ENCODE data around the gene MAP3K13. TPM values are rescaled to one million over a fixed set of nuclear protein-coding genes. Genes with fewer than 3 reads are reported as not detected.

MAP3K13 gene
- total RNA-seq, 1 experiment from 2014 or later = 18.4 TPM

DNA sequence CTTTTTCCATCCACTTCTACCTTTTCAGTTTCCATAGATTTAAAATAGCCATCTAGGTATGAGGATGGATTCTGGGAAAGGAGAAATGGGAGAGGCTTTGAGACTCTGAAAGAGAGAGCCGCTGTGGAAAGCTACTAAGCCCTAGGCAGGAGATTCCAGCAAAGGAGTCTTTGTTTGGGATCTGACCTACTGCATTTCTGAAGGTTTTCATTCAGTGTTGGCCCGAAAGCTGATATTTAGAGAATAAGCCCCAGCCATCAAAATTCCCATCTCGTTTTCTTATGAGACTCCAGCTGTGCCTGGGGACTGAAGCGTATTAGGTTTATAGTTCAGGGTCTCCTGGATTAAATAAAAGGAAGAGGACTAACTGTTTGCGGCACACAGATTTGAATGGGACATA is 170.0 kb downstream of the MAP3K13 start:
- no peak for DNase-seq (ENCODE audit: low read depth in 1 of 2, low spot score in 2 of 2)
- no peaks in the 10 kb centered on the region for H3K27me3 ChIP-seq (replicated peaks)
- H3K27ac ChIP-seq = no peak overlapping the region
- no peak overlapping the region for H3K4me3 ChIP-seq
- peaks cover 9% of the 10 kb centered on the region for H3K4me1 ChIP-seq (replicated peaks)
- no peaks in the 10 kb centered on the region for H3K36me3 ChIP-seq
- H3K9me3 ChIP-seq (replicated peaks) = no peaks in the 10 kb centered on the region

DNA sequence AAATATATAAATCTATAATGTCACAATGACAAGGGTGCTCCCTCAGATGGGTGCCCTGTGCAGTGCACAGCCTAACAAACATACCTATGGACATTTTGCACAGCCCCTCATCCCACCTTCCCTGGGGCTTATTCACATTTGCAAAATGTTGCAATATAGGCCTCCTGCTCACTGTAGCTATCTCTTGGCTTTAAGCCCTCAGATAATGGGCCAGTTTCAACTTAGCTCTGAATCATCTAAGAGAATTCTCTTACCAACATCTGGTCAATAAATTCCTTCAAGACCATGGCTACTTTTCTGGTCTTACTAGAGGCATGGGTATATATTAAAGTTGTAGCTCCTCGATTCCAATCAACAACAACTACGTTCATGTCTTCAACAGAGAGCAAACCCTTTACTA is 171.6 kb downstream of the MAP3K13 start:
- H3K27me3 ChIP-seq (replicated peaks) = no peaks in the 10 kb centered on the region
- no peaks in the 10 kb centered on the region for H3K36me3 ChIP-seq
- no peak overlapping the region for H3K4me3 ChIP-seq
- H3K9me3 ChIP-seq (replicated peaks) = no peaks in the 10 kb centered on the region
- H3K4me1 ChIP-seq (replicated peaks) = peaks cover 9% of the 10 kb centered on the region
- no peak overlapping the region for H3K27ac ChIP-seq
- no peak for DNase-seq (ENCODE audit: low read depth in 1 of 2, low spot score in 2 of 2)

DNA sequence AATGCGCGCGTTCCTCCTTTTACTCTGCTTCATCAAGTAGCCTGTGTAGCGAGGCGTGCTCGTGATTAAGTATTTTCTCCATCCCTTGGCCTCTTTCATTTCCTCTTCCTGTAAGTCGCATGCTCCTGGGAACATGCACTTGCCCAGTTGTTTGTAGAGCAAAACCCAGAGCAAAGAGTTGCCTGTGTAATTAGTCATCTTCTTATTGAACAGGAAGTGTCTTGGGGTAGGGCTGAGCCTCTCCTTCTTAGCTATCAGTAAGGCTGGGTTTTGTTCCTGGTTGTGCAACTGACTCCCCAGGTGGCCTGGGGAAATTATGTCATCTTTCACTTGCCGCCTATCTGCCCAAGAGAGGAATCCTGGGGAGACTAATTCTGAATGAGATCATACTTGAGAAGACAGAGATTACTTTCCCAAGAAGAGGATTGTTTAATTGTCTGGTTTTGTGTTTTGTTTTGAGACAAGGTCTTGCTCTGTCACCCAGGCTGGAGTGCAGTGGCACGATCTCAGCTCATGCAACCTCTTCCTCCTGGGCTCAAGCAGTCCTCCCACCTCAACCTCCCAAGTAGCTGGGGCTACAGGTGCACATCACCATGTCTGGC is 174.5 kb downstream of the MAP3K13 start:
- DNase-seq (ENCODE audit: low read depth in 1 of 2, low spot score in 2 of 2) = peak; percentile 50 to 54
- Histone ChIP-seq H3K9me3 (replicated peaks) (no peaks in the 10 kb centered on the region), H3K4me1 (replicated peaks) (peaks cover 9% of the 10 kb centered on the region), H3K27ac (no peak overlapping the region), H3K4me3 (no peak overlapping the region), H3K27me3 (replicated peaks) (no peaks in the 10 kb centered on the region), H3K36me3 (no peaks in the 10 kb centered on the region)

Other genes starting within 250 kb of the MAP3K13 start
- gene C3orf70, start 210.1 kb upstream of the MAP3K13 start, total RNA-seq (2014; rRNA removed; shearing (Covaris generic)) = 0.08 TPM in 1 of 2 replicates, not detected in the other
- gene EHHADH, start 109.1 kb upstream of the MAP3K13 start, total RNA-seq (2014; rRNA removed; shearing (Covaris generic)) = 3.1 and 4.6 TPM in 2 replicates
- gene TMEM41A, start 135.9 kb downstream of the MAP3K13 start, total RNA-seq (2014; rRNA removed; shearing (Covaris generic)) = 10.3 and 30.9 TPM in 2 replicates
- 0.34 TPM in 1 of 2 replicates, not detected in the other for gene LIPH, start 189.5 kb downstream of the MAP3K13 start, total RNA-seq (2014; rRNA removed; shearing (Covaris generic))
- 29.1 and 62.0 TPM in 2 replicates for gene SENP2, start 223.2 kb downstream of the MAP3K13 start, total RNA-seq (2014; rRNA removed; shearing (Covaris generic))